HEK293 (cell line): ENCODE results near the gene SPO11.

Experiments used
- GFI1B ChIP-seq: fragments of 450-650 bp; formaldehyde crosslinking; IDR thresholded peaks from 2 replicates; pipeline ENCODE4 v1.5.1; 2016; ENCODE audit warnings: missing biosample characterization, missing genetic modification characterization
- KLF1 ChIP-seq: fragments of 450-650 bp; formaldehyde crosslinking; IDR thresholded peaks from 2 replicates; pipeline ENCODE4 v1.5.1; 2016; ENCODE audit warnings: missing biosample characterization, missing genetic modification characterization
- MEIS1 ChIP-seq: sonication (generic); formaldehyde crosslinking; IDR thresholded peaks from 2 replicates; pipeline ENCODE4 v1.8.1; 2022; ENCODE audit warnings: missing genetic modification reagents, mild to moderate bottlenecking, borderline replicate concordance
- OSR2 ChIP-seq: fragments of 450-650 bp; formaldehyde crosslinking; IDR thresholded peaks from 2 replicates; pipeline ENCODE4 v1.5.1; 2016; ENCODE audit warnings: missing biosample characterization, missing genetic modification characterization
- SCRT1 ChIP-seq: fragments of 450-650 bp; formaldehyde crosslinking; IDR thresholded peaks from 2 replicates; pipeline ENCODE4 v1.5.1; 2016; ENCODE audit warnings: missing biosample characterization, missing genetic modification characterization, borderline replicate concordance
- SP7 ChIP-seq: fragments of 450-650 bp; formaldehyde crosslinking; IDR thresholded peaks from 2 replicates; pipeline ENCODE4 v1.5.1; 2016; ENCODE audit warnings: missing biosample characterization, missing genetic modification characterization
- TSHZ1 ChIP-seq: fragments of 450-650 bp; formaldehyde crosslinking; IDR thresholded peaks from 2 replicates; pipeline ENCODE4 v1.5.1; 2016; ENCODE audit warnings: missing biosample characterization, missing genetic modification characterization, borderline replicate concordance
- WT1 ChIP-seq: fragments of 450-650 bp; formaldehyde crosslinking; IDR thresholded peaks from 2 replicates; pipeline ENCODE4 v1.5.1; 2016; ENCODE audit warnings: missing biosample characterization, missing genetic modification characterization
- YY2 ChIP-seq: fragments of 450-650 bp; formaldehyde crosslinking; IDR thresholded peaks from 2 replicates; pipeline ENCODE4 v1.5.1; 2016; ENCODE audit warnings: missing biosample characterization, missing genetic modification characterization
- ZIC2 ChIP-seq: fragments of 450-650 bp; formaldehyde crosslinking; IDR thresholded peaks from 2 replicates; pipeline ENCODE4 v1.5.1; 2016; ENCODE audit warnings: missing biosample characterization, missing genetic modification characterization
- ZNF112 ChIP-seq: fragments of 450-650 bp; formaldehyde crosslinking; IDR thresholded peaks from 2 replicates; pipeline ENCODE4 v1.5.0; 2017; ENCODE audit warnings: missing biosample characterization, missing genetic modification characterization
- ZNF148 ChIP-seq: fragments of 450-650 bp; formaldehyde crosslinking; IDR thresholded peaks from 2 replicates; pipeline ENCODE4 v1.5.0; 2017; ENCODE audit warnings: missing biosample characterization, missing genetic modification characterization, borderline replicate concordance
- ZNF157 ChIP-seq: fragments of 450-650 bp; formaldehyde crosslinking; IDR thresholded peaks from 2 replicates; pipeline ENCODE4 v1.5.1; 2016; ENCODE audit warnings: missing biosample characterization, missing genetic modification characterization
- ZNF16 ChIP-seq: fragments of 450-650 bp; formaldehyde crosslinking; IDR thresholded peaks from 2 replicates; pipeline ENCODE4 v1.5.1; 2016; ENCODE audit warnings: low read depth, missing biosample characterization, missing genetic modification characterization
- ZNF292 ChIP-seq: fragments of 450-650 bp; formaldehyde crosslinking; IDR thresholded peaks from 2 replicates; pipeline ENCODE4 v1.5.1; 2016; ENCODE audit warnings: low read depth, missing biosample characterization, missing genetic modification characterization, borderline replicate concordance
- ZNF302 ChIP-seq: fragments of 450-650 bp; formaldehyde crosslinking; IDR thresholded peaks from 2 replicates; pipeline ENCODE4 v1.5.1; 2016; ENCODE audit warnings: missing biosample characterization, missing genetic modification characterization, low read depth
- ZNF518A ChIP-seq: fragments of 450-650 bp; formaldehyde crosslinking; conservative IDR thresholded peaks from 2 replicates; pipeline ENCODE4 v1.5.1; 2016; ENCODE audit warnings: low read depth, missing biosample characterization, missing genetic modification characterization
- ZNF629 ChIP-seq: fragments of 450-650 bp; formaldehyde crosslinking; IDR thresholded peaks from 2 replicates; pipeline ENCODE4 v1.5.1; 2017; ENCODE audit warnings: missing biosample characterization, missing genetic modification characterization
- ZNF658 ChIP-seq: fragments of 450-650 bp; formaldehyde crosslinking; IDR thresholded peaks from 2 replicates; pipeline ENCODE4; 2016; ENCODE audit warnings: missing biosample characterization, missing genetic modification characterization
- ZNF670 ChIP-seq: fragments of 450-650 bp; formaldehyde crosslinking; IDR thresholded peaks from 2 replicates; pipeline ENCODE4 v1.5.1; 2016; ENCODE audit warnings: missing biosample characterization, missing genetic modification characterization, low read depth
- ZXDB ChIP-seq: fragments of 450-650 bp; formaldehyde crosslinking; IDR thresholded peaks from 2 replicates; pipeline ENCODE4 v1.5.1; 2016; ENCODE audit warnings: missing biosample characterization, missing genetic modification characterization
- TF ChIP-seq, protein P1 (sequence below): fragments of 450-650 bp; formaldehyde crosslinking; IDR thresholded peaks from 2 replicates; pipeline ENCODE4 v1.5.1; 2016; ENCODE audit warnings: missing biosample characterization, missing genetic modification characterization
- TF ChIP-seq, protein P2 (sequence below): fragments of 450-650 bp; formaldehyde crosslinking; IDR thresholded peaks from 2 replicates; pipeline ENCODE4 v1.5.1; 2016; ENCODE audit warnings: missing biosample characterization, missing genetic modification characterization
- TF ChIP-seq, protein P3 (sequence below): fragments of 450-650 bp; formaldehyde crosslinking; IDR thresholded peaks from 2 replicates; pipeline ENCODE4 v1.5.1; 2016; ENCODE audit warnings: missing biosample characterization, missing genetic modification characterization

SPO11 gene

GRCh38 chr20:57323034-57323433, 6.6 kb upstream of the SPO11 start (continued):
- TF ChIP-seq ZNF518A (tag by site-specific recombination): no peak
- TF ChIP-seq, protein P1, sequence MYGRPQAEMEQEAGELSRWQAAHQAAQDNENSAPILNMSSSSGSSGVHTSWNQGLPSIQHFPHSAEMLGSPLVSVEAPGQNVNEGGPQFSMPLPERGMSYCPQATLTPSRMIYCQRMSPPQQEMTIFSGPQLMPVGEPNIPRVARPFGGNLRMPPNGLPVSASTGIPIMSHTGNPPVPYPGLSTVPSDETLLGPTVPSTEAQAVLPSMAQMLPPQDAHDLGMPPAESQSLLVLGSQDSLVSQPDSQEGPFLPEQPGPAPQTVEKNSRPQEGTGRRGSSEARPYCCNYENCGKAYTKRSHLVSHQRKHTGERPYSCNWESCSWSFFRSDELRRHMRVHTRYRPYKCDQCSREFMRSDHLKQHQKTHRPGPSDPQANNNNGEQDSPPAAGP (tag by site-specific recombination): 0 out of 2 replicates have a peak, but pooled peaks have one; percentile 37
- TF ChIP-seq SP7 (tag by site-specific recombination): peak; percentile 86
- no peak for TF ChIP-seq ZNF670 (tag by site-specific recombination)
- TF ChIP-seq, protein P2, sequence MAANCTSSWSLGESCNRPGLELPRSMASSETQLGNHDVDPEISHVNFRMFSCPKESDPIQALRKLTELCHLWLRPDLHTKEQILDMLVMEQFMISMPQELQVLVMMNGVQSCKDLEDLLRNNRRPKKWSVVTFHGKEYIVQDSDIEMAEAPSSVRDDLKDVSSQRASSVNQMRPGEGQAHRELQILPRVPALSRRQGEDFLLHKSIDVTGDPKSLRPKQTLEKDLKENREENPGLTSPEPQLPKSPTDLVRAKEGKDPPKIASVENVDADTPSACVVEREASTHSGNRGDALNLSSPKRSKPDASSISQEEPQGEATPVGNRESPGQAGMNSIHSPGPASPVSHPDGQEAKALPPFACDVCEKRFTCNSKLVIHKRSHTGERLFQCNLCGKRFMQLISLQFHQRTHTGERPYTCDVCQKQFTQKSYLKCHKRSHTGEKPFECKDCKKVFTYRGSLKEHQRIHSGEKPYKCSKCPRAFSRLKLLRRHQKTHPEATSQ: no peak
- TF ChIP-seq OSR2 (tag by site-specific recombination): peak; percentile 49; the same call in 1 of the 2 replicates
- no peak for TF ChIP-seq ZNF157 (tag by site-specific recombination)
- TF ChIP-seq ZNF302 (tag by site-specific recombination): no peak
- TF ChIP-seq ZNF16 (tag by site-specific recombination): no peak
- peak; percentile 82 for TF ChIP-seq WT1 (tag by site-specific recombination)
- TF ChIP-seq ZNF658 (tag by site-specific recombination): no peak
- no peak for TF ChIP-seq ZNF292 (tag by site-specific recombination)
- no peak for TF ChIP-seq ZXDB (tag by site-specific recombination)
- no peak for TF ChIP-seq YY2 (tag by site-specific recombination)
- TF ChIP-seq SCRT1 (tag by site-specific recombination): no peak
- peak; percentile 75 for TF ChIP-seq KLF1 (tag by site-specific recombination)
- TF ChIP-seq ZNF112 (tag by site-specific recombination): no peak
- no peak for TF ChIP-seq ZNF148 (tag by site-specific recombination)
- TF ChIP-seq, protein P3, sequence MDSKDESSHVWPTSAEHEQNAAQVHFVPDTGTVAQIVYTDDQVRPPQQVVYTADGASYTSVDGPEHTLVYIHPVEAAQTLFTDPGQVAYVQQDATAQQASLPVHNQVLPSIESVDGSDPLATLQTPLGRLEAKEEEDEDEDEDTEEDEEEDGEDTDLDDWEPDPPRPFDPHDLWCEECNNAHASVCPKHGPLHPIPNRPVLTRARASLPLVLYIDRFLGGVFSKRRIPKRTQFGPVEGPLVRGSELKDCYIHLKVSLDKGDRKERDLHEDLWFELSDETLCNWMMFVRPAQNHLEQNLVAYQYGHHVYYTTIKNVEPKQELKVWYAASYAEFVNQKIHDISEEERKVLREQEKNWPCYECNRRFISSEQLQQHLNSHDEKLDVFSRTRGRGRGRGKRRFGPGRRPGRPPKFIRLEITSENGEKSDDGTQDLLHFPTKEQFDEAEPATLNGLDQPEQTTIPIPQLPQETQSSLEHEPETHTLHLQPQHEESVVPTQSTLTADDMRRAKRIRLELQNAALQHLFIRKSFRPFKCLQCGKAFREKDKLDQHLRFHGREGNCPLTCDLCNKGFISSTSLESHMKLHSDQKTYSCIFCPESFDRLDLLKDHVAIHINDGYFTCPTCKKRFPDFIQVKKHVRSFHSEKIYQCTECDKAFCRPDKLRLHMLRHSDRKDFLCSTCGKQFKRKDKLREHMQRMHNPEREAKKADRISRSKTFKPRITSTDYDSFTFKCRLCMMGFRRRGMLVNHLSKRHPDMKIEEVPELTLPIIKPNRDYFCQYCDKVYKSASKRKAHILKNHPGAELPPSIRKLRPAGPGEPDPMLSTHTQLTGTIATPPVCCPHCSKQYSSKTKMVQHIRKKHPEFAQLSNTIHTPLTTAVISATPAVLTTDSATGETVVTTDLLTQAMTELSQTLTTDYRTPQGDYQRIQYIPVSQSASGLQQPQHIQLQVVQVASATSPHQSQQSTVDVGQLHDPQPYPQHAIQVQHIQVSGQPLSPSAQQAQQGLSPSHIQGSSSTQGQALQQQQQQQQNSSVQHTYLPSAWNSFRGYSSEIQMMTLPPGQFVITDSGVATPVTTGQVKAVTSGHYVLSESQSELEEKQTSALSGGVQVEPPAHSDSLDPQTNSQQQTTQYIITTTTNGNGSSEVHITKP (tag by site-specific recombination): peak; percentile 73
- TF ChIP-seq TSHZ1 (tag by site-specific recombination): no peak
- no peak for TF ChIP-seq ZNF629 (tag by site-specific recombination)
- TF ChIP-seq ZIC2 (tag by site-specific recombination): peak; percentile 84
- TF ChIP-seq GFI1B (tag by site-specific recombination): peak; percentile 96
- TF ChIP-seq MEIS1 (CRISPR knock-in tag): no peak
